Naive thymus-derived CD8-positive, alpha-beta T cell (primary cell): ENCODE results near the gene TRMT61A. TPM values are rescaled to one million over a fixed set of nuclear protein-coding genes. Genes with fewer than 3 reads are reported as not detected.
"Not testable (repeated sequence)": the region's sequence is repeated elsewhere in the genome, so short reads cannot be mapped to it uniquely, and the experiment has no call there.

Source experiments
- ATAC-seq, 2 donors: fragments of 150-1000 bp; cut with Tn5 transposase in 1 of 2; sonication (Bioruptor Pico), chemical (Tn5 transposase) in 1 of 2; 1 replicate in 1 of 2; 2 replicates in 1 of 2; pipeline ENCODE4 v1.10.0; 2021; ENCODE audit warnings: mild to moderate bottlenecking in 2 of 2, moderate library complexity in 2 of 2
- POLR2A ChIA-PET: fragments of 350-600 bp; sonication (Branson Sonifier 250); formaldehyde crosslinking; loops from one replicate; lab custom pipeline; 2021; ENCODE audit warnings: antibody characterized with exemption; lab: Charles Lee
- DNase-seq, 10 donors: peaks; one replicate each; pipeline versions ENCODE4 v3.0.0 to v3.0.0-alpha.2; 2020 to 2022
- H3K27ac Mint-ChIP-seq, 10 donors: one replicate each; pipeline ENCODE4 v1.8.0; 2020 to 2022; ENCODE audit warnings: mild to moderate bottlenecking in 10 of 10, mixed read lengths in 10 of 10, moderate library complexity in 4 of 10, inconsistent platforms in 1 of 10
- H3K27me3 Mint-ChIP-seq, 5 donors: one replicate each; pipeline ENCODE4 v1.8.0; 2021 to 2022; ENCODE audit warnings: mixed read lengths in 5 of 5
- H3K36me3 Mint-ChIP-seq, 3 donors: one replicate each; pipeline ENCODE4 v1.8.0; 2020 to 2022; ENCODE audit warnings: mixed read lengths in 3 of 3, mild to moderate bottlenecking in 2 of 3, inconsistent platforms in 1 of 3
- H3K4me1 Mint-ChIP-seq, 4 donors: one replicate each; pipeline ENCODE4 v1.8.0; 2021 to 2022; ENCODE audit warnings: mixed read lengths in 4 of 4
- H3K4me3 Mint-ChIP-seq, 10 donors: one replicate each; pipeline ENCODE4 v1.8.0; 2020 to 2022; ENCODE audit warnings: mild to moderate bottlenecking in 10 of 10, mixed read lengths in 10 of 10, moderate library complexity in 6 of 10, inconsistent platforms in 1 of 10
- H3K9me3 Mint-ChIP-seq, 9 donors: one replicate each; pipeline ENCODE4 v1.8.0; 2020 to 2022; ENCODE audit warnings: mixed read lengths in 9 of 9, mild to moderate bottlenecking in 3 of 9, inconsistent platforms in 1 of 9, moderate library complexity in 1 of 9
- polyA plus RNA-seq, 3 donors: library from polyadenylated mRNA; unstranded; fragments of 300-500 nt; fragmentation: Illumina TruSeq; gene quantifications; one replicate each; pipeline ENCODE4 v1.2.3, GENCODE V29; 2021
- total RNA-seq, 8 experiments: library from RNA in 2 of 8; stranded (reverse) in 2 of 8; gene quantifications; one replicate each; pipeline ENCODE4 v1.2.3 and lab custom pipeline; 2021 to 2026

Gene TRMT61A
- total and polyA plus RNA-seq, 5 experiments from 2014 or later: 6.7 to 16.7 (median 11.2) TPM

DNA sequence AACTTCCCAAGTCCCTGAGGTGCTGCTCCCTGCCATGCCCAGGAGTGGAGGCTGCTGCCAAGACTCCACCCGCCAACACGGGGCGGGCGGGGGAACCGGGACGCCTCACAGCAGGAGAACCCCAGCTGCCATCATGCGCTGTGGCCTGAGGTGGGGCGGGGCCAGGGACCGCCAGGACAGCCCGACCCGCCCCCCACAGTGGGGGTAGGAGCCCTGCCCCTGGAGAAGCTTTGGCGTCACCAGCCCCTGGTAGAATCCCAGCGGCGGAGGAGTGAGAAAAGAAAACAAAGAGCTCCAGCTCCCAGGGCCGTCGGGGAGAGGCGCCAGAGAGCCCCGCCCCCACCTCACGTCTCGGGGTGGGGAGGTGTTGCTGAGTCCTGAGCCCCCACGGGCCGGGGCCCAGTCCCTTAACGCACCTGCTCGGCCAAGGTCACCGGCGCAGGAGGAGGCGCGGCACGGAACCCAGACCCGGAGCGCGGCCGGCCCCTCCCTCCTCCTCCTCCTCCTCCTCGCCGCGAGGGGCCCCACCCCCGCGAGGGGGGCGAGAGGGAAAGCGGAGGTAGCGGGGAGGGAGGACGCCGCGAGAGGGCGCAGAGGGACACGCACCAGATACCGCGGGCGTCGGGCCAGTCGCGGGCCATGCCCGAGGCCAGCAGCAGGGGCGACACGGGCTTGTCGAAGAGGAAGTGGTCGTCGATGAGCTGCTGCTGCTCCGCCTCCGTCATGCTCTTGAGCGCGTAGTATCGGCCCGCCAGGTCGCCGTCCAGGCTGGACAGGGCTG, 8.1 kb upstream of the TRMT61A start:
- POLR2A ChIA-PET: interaction anchor here (0.5 to 2.8 kb wide), 4 partner anchors 9 to 1712 kb away, joined by 3 to 9 read pairs (median 4); partner anchors contain the start of genes BAG5 and COA8
- Mint-ChIP-seq H3K27me3 (peaks cover 0 to 8% (median 1%) of the 10 kb centered on the region in 5 donors), H3K4me1 (peaks cover 6 to 17% (median 11%) of the 10 kb centered on the region in 4 donors), H3K4me3 (peak overlapping the region in 9 of 10 donors; percentile 39 to 81 (median 62)), H3K36me3 (no peaks in the 10 kb centered on the region), H3K9me3 (no peaks in the 10 kb centered on the region), H3K27ac (no peak overlapping the region)
- ATAC-seq (peak; percentile 72 to 75), DNase-seq (peak; percentile 54 to 79 (median 63))

DNA sequence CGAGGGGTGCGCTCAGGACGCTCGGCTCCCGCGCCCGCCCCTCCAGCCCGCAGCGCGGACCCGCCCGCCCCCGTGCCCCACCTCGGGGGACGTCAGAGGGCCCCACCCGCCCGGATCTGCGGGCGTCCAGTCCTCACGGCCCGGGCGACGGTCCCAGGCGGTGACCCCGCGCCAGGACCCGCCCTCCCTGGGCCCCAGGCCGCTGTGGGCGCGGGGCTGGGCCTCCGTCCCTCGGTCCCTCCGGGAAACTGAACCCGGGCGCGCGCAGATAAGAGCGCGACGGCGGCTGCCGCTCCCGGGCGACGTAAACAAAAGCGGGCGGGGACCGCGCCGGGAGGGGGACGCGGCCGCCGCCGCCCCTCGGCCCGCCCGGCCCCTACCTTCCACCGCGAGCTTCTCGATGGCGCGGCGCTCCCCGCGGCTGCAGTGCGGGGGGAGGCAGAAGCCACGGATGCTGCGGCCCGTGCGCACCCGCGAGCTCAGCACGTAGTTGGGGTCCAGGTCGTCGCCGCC, 7.5 kb upstream of the TRMT61A start:
- POLR2A ChIA-PET: interaction anchor here (0.9 to 2.8 kb wide), 2 partner anchors 9 to 41 kb away, joined by 3 to 9 read pairs; partner anchors contain the start of genes BAG5 and COA8
- H3K4me3 Mint-ChIP-seq: peak overlapping the region in 4 of 10 donors; percentile 57 to 76 (median 62)

DNA sequence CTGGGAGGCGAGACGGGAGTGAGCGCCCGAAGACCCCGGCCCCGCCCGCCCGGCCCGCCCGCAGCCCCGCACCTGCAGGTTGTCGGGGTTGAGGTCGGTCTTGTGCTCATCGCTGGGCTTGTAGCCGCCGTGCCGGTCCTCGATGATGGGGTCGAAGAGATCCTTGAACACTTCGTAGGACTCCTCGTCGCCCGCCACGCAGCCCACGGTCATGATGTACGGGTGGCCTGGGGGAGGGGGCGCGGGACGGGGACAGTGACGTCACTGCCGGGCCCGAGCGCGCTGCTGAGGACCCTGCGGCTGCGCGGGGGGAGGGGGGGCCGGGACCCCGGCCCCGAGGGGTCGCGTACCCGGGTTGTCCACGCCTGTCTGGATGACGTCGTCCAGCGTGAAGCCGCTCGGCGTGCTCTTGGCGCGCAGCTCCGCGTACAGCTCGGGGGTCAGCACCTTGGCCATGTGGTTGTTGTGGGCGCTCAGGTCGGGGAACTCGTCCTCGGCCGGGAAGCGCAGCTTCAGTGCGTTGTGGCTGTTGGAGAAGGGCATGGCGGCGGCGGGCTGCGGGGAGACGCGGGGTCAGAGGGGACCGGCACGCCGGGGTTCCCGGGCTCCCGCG, 6.9 kb upstream of the TRMT61A start:
- POLR2A ChIA-PET: interaction anchor here (0.9 to 2.8 kb wide), 2 partner anchors 40 to 177 kb away, joined by 3 to 9 read pairs; partner anchors contain the start of genes BAG5 and COA8
- no peaks in the 10 kb centered on the region for H3K9me3 Mint-ChIP-seq
- peak overlapping the region; percentile 30 to 73 (median 59) for H3K4me3 Mint-ChIP-seq
- H3K36me3 Mint-ChIP-seq: no peaks in the 10 kb centered on the region
- H3K27ac Mint-ChIP-seq: no peak overlapping the region
- peak in 1 of 10 donors; percentile 59 for DNase-seq
- ATAC-seq: peak; percentile 13 to 19
- H3K27me3 Mint-ChIP-seq: peaks cover 0 to 8% (median 1%) of the 10 kb centered on the region in 5 donors
- peaks cover 6 to 24% (median 13%) of the 10 kb centered on the region in 4 donors for H3K4me1 Mint-ChIP-seq

More for the DNA sequence above, 7.5 kb upstream of the TRMT61A start:
- Mint-ChIP-seq H3K27me3 (peaks cover 0 to 8% (median 1%) of the 10 kb centered on the region in 5 donors), H3K27ac (no peak overlapping the region), H3K36me3 (no peaks in the 10 kb centered on the region), H3K4me1 (peaks cover 6 to 18% (median 10%) of the 10 kb centered on the region in 4 donors), H3K9me3 (no peaks in the 10 kb centered on the region)
- ATAC-seq (peak; percentile 26 to 31), DNase-seq (peak in 2 of 10 donors; percentile 15 to 63)

DNA sequence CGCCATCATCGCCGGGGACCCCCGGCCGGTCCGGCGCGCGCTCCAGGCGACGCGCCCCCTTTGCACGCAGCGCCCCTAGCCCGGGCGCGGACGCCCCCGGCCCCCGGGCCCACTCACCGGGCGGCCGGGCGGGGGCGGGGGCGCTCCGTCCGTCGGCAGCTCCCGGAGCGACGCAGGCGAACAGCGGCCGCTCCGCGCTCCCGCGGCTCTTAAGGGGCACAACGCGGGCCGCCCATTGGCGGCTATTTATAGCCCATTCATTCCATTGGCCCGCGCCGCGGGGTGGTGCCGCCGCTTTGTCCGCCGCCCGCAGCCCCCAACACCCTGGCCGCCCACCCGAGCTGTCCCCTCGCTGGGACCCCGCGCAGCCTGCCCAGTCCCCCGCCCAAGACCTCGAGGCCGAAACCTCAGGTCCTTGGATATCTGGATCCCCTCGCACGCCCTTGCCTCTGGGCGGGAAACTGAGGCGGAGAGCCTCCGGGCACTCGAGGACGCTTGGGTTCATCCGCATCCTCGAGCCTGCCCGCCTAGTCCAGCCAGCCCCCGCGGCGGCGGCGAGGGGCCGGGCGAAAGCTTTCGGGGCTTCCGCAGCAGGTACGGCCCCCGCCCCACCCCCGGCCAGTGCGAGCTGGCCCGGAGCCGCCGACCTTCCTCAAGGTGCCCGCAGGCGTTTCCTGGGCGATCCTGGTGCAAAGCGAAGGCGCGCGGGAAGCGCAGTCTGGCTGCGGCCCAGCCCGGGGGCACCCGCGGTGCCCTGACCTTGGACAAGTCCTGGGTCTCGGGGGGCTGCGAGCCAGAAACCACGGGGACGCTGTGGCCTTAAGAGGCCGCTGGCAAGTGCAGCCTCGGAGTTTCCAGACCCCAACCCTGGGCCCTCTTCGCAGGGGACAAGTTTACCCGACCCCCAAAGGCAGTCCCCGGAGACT, 6.1 kb upstream of the TRMT61A start, which contains the start of gene CKB:
Gene CKB, minus strand, starts transcription at position 182 of the 926 bp plus-strand sequence. CDS start 337 bp downstream, outside the sequence.
- no peaks in the 10 kb centered on the region for H3K9me3 Mint-ChIP-seq
- no peak for ATAC-seq
- H3K27me3 Mint-ChIP-seq: peaks cover 0 to 8% (median 1%) of the 10 kb centered on the region in 5 donors
- POLR2A ChIA-PET: interaction anchor here (0.7 to 0.9 kb wide), 2 partner anchors 21 to 178 kb away, joined by 3 read pairs; no protein-coding TSS in a partner anchor
- peaks cover 11 to 32% (median 21%) of the 10 kb centered on the region in 4 donors for H3K4me1 Mint-ChIP-seq
- H3K27ac Mint-ChIP-seq: peak within 1 kb of the TSS in 2 of 10 donors; percentile 21 to 22
- no peaks in the 10 kb centered on the region for H3K36me3 Mint-ChIP-seq
- peak within 1 kb of the TSS; percentile 43 to 75 (median 63) for H3K4me3 Mint-ChIP-seq
- DNase-seq: no peak

DNA sequence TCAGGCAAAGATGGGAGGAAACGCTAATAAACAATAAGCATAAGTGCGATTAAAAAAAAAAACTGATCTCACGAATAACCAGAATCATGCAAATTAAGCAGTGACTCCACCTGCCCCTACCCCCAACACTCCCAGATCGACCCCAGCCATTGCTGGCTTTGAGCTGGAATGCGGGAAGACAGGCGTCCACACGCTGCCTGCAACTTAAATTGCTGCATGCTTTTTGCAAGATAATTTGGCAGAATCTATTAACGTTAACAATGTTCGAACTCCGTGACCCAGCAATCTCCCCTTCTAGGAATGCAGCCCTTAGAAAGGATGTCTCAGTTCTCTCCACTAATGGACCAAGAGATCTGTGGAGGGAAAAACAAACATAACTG, 5.4 kb upstream of the TRMT61A start:
- H3K27ac Mint-ChIP-seq: peak overlapping the region in 1 of 10 donors; percentile 21
- POLR2A ChIA-PET: interaction anchor here (0.7 kb wide), 1 partner anchor 20 kb away, joined by 3 read pairs; no protein-coding TSS in a partner anchor
- DNase-seq (no peak), ATAC-seq (no peak)
- H3K9me3 Mint-ChIP-seq: no peaks in the 10 kb centered on the region
- H3K4me1 Mint-ChIP-seq: peaks cover 11 to 35% (median 27%) of the 10 kb centered on the region in 4 donors
- H3K27me3 Mint-ChIP-seq: peaks cover 0 to 8% (median 1%) of the 10 kb centered on the region in 5 donors
- no peaks in the 10 kb centered on the region for H3K36me3 Mint-ChIP-seq
- peak overlapping the region in 9 of 10 donors; percentile 18 to 75 (median 43) for H3K4me3 Mint-ChIP-seq

DNA sequence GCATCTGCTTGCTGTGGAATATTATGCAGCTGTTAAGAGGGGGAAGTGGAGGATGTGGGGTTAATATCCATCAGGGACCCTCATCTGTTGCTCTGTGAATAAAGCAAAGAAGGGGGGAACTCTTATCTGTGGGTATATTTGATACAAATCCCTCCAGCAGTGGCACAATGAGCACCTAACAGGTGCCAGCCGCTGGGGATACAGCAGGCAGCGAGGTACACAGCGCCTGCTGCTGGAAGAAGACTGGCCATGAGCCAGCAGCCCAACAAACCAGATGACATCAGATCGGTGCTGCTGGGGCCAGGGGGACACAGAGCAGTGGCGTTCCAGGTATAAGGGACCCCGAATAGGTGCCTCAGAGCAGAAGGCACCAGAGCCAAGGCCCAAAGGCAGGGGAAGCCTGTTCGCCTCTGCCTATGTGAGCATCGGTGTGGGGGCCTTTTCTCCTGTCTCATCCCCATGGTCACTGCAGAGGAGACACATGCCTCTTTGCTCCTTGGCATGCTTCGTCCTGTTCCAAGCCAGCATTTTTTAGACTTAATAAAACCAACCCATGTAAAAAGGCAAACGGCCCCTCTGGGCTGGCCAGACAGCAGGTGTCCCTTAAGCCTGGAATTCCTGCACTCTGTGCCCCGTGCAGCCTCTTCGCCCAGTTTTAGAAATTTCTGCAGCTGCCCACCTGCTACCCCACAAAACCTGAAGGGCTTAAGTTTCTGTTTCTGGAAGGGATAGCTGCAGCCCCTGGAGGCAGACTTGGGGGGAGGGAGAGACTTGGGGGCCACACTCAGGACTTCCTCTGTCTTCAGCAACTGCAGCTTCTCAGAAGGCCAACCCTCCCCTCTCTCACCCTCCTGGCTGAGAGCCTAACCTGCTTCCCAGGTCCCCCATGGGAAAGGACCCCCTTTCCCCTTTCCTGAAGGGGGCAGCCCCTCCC, 4.7 kb upstream of the TRMT61A start:
- H3K4me3 Mint-ChIP-seq: peak overlapping the region in 7 of 10 donors; percentile 18 to 75 (median 42)
- ATAC-seq: no peak
- POLR2A ChIA-PET: no interaction called here

DNA sequence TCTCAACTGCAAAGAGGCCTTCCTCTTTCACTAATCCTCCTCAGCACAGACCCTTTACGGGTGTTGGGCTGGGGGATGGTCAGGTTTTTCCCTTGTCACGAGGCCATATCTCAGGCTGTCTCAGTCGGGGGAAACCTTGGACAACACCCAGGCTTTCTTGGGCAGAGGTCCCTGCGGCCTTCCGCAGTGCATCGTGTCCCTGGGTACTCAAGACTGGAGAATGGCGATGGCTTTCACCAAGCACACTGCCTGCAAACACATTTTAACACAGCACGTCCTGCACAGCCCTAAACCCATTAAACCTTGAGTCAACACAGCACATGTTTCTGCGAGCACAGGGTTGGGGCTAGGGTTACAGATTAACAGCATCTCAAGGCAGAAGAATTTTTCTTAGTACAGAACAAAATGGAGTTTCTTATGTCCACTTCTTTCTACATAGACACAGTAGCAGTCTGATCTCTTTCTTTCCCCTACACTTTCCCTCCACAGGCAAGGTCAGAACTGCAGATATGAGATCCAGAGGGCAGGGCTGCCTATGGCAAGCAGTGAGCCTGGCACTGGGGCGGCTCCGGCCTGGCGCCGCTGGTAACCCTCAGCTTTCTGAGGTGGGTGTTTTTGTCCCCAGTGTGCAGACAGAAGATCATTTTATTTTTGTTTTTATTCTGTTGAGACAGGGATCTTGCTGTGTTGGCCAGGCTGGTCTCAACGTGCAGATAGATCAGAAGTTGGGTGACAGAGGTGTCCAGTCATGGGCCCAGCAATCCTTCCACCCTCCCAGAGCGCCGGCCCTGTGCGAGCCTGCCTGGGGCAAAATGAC, 3.4 kb upstream of the TRMT61A start:
- not testable (repeated sequence) for H3K9me3 Mint-ChIP-seq
- H3K4me3 Mint-ChIP-seq: peak overlapping the region in 3 of 10 donors; percentile 22 to 40 (median 40)

More for the DNA sequence above, 4.7 kb upstream of the TRMT61A start:
- peaks cover 0 to 10% (median 1%) of the 10 kb centered on the region in 5 donors for H3K27me3 Mint-ChIP-seq
- H3K9me3 Mint-ChIP-seq: no peaks in the 10 kb centered on the region
- H3K27ac Mint-ChIP-seq: peak overlapping the region in 1 of 10 donors; percentile 67
- peaks cover 10 to 34% (median 26%) of the 10 kb centered on the region in 4 donors for H3K4me1 Mint-ChIP-seq
- no peaks in the 10 kb centered on the region for H3K36me3 Mint-ChIP-seq
- DNase-seq: no peak

DNA sequence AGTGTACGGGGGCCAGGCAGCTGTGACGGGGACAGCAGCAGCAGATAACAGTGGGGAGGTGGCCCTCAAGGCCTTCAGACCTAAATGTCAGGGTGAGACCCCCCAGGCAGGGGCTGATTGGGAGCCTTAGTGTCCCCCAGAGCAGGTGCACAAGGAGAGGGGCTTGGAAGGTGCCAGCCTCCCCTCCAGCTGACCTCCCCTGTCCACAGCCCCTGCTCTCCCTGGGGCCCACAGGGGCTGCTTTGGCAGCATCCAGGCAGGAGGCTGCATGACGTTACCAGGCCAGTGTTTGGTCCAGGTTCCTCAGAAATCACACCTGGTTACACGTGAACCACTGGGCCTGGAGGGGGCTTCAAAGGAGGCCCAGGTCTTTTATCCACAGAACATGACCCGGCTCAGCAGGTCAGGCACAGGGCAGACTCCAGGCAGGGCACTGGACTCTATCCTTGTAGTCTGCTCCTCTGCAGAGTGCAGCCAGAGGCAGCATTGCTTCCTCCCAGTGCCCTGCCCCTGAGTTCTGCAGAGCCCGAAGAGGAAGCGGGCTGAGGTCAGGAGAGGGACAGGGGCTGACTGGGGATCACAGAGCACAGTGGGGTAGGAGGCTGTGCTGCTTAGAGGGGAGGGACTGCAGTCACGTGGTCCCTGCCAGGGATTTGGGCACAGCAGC, 2.6 kb upstream of the TRMT61A start:
- Mint-ChIP-seq H3K36me3 (peaks cover 0 to 2% (median 0%) of the 10 kb centered on the region in 3 donors), H3K4me3 (peak overlapping the region in 1 of 10 donors; percentile 22), H3K27me3 (peaks cover 0 to 7% (median 1%) of the 10 kb centered on the region in 5 donors), H3K27ac (peak overlapping the region in 1 of 10 donors; percentile 9), H3K9me3 (no peaks in the 10 kb centered on the region), H3K4me1 (peaks cover 16 to 47% (median 40%) of the 10 kb centered on the region in 4 donors)
- DNase-seq: no peak
- no peak for ATAC-seq
- POLR2A ChIA-PET: no interaction called here

More for the DNA sequence above, 3.4 kb upstream of the TRMT61A start:
- H3K27ac Mint-ChIP-seq, H3K36me3 Mint-ChIP-seq, H3K27me3 Mint-ChIP-seq, DNase-seq, POLR2A ChIA-PET, ATAC-seq: not testable (repeated sequence)
- H3K4me1 Mint-ChIP-seq: peaks cover 13 to 42% (median 34%) of the 10 kb centered on the region in 4 donors

DNA sequence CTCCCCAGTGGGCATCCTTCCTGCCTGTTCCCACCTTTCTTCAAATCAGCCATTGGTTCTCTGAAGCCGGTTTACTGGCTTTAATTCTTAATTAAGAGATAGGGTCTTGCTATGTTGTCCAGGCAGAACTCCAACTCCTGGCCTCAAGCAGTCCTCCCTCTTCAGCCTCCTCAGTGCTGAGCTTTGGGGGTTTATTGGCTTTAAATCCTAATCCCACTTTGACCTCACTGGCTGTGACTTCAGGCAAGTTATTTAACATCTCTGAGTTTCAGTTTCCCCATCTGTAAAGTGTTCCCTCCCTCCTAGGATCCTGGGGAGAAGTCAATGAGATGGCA, 2.1 kb upstream of the TRMT61A start:
- peak overlapping the region in 6 of 10 donors; percentile 80 to 89 (median 84) for H3K27ac Mint-ChIP-seq
- H3K4me3 Mint-ChIP-seq: peak overlapping the region in 8 of 10 donors; percentile 56 to 95 (median 92)
- ATAC-seq (no peak), DNase-seq (no peak)
- peaks cover 0 to 2% (median 0%) of the 10 kb centered on the region in 3 donors for H3K36me3 Mint-ChIP-seq
- H3K4me1 Mint-ChIP-seq: peaks cover 18 to 52% (median 43%) of the 10 kb centered on the region in 4 donors
- no peaks in the 10 kb centered on the region for H3K9me3 Mint-ChIP-seq
- POLR2A ChIA-PET: no interaction called here
- peaks cover 0 to 7% (median 1%) of the 10 kb centered on the region in 5 donors for H3K27me3 Mint-ChIP-seq
